Hepatocyte (in vitro differentiated cells): ENCODE data around the gene LRRC73.

Experiments used
- EZH2 ChIP-seq: fragments of 200-600 bp; sonication (generic); IDR thresholded peaks from 2 replicates; pipeline ENCODE4 v1.6.1; 2016; ENCODE audit warnings: antibody characterized with exemption, mild to moderate bottlenecking, borderline replicate concordance
- EZH2phosphoT487 ChIP-seq: fragments of 200-600 bp; sonication (generic); IDR thresholded peaks from one replicate; pipeline ENCODE4 v1.6.1; 2018; ENCODE audit warnings: antibody characterized with exemption, mild to moderate bottlenecking, low read depth, moderate library complexity; ENCODE audit not compliant: unreplicated experiment, severe bottlenecking
- TF ChIP-seq, protein P1 (sequence below): fragments of 200-600 bp; sonication (generic); IDR thresholded peaks from 2 replicates; pipeline ENCODE4 v1.5.1; 2016; ENCODE audit warnings: antibody characterized with exemption, mild to moderate bottlenecking; ENCODE audit not compliant: poor library complexity

DNA sequence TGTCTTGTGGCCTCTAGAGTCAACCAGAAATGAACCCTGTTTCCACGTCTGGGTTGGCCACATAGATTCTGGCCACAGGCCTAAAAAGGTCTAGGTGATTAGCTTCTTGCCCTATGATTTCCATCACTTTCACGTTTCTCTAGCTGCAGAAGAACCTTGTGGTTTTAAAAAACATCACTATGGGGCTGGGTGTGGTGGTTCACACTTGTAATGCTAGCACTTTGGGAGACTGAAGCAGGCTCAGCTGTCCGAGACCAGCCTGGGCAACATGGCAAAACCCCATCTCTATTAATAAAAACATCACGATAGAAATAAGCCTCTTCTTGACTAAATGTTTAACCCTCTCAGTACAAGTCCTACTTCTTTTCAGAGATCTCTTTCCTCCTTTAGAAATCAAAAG lies 34.3 kb upstream of the LRRC73 start:
- TF ChIP-seq EZH2 (no peak), EZH2phosphoT487 (no peak)
- TF ChIP-seq, protein P1, sequence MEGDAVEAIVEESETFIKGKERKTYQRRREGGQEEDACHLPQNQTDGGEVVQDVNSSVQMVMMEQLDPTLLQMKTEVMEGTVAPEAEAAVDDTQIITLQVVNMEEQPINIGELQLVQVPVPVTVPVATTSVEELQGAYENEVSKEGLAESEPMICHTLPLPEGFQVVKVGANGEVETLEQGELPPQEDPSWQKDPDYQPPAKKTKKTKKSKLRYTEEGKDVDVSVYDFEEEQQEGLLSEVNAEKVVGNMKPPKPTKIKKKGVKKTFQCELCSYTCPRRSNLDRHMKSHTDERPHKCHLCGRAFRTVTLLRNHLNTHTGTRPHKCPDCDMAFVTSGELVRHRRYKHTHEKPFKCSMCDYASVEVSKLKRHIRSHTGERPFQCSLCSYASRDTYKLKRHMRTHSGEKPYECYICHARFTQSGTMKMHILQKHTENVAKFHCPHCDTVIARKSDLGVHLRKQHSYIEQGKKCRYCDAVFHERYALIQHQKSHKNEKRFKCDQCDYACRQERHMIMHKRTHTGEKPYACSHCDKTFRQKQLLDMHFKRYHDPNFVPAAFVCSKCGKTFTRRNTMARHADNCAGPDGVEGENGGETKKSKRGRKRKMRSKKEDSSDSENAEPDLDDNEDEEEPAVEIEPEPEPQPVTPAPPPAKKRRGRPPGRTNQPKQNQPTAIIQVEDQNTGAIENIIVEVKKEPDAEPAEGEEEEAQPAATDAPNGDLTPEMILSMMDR, result no peak
